HG02759 (cell line): ENCODE measurements around the gene NDUFA6.
"Not testable (repeated sequence)": the region's sequence is repeated elsewhere in the genome, so short reads cannot be mapped to it uniquely, and the experiment has no call there.

Source experiments
- ATAC-seq: cut with Tn5 transposase; IDR thresholded peaks from one replicate; pipeline ENCODE4 v1.9.1; 2021; ENCODE audit warnings: mild to moderate bottlenecking, moderate library complexity; ENCODE audit not compliant: unreplicated experiment

The NDUFA6 gene

GRCh38 chr22:42072606-42073330, 17.8 kb downstream of the NDUFA6 start:
- no peak for ATAC-seq

GRCh38 chr22:42071508-42071907, 19.1 kb downstream of the NDUFA6 start:
- not testable (repeated sequence) for ATAC-seq

DNA sequence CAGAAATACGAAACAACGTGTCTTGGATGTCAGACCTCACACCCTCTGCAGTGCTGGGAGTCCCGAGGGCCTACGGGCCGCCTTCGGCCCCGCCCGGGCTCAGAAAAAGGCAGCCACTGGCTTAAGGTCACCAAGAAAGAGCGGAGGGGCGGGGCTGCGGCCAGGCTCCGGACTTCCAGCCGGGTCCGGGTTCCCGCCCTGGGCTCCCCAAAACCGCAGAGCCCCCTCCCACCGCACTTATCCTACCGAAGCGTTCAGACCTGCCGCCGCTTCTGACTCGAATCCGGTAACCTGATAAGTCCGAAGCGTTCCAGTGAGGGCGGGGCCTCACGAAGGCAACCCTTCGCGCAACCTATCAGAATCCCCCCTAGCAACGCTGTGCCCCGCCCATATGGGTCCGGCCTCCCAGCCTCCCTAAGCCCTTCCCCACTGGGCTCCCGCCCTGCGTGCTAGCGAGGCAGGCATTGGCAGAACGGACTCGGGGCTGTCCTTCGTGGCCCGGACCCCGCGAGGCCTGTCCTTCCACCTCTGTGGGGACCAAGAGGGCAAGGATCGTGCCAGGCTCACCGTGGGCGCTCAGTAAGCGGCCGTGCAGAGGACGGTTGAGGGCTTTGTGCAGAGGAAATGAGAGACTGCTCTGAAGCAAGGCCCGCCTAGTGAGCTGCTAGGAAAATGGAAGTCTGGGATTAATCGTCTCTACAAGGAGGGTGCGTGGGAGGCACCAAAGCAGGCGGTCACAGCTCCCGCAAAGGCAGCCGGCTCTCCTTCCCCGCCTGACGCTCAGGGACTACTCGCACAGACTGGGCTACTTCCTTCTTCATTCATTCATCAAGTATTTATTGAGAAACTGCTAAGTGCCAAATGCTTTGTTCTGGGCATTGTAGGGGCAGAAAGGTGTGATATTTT, 19.8 kb downstream of the NDUFA6 start, which contains the start of gene NAGA:
NAGA (minus strand) TSS at position 296 of the 906 bp plus-strand sequence. CDS start 515 bp downstream, outside the sequence.
- peak; percentile 91 for ATAC-seq

DNA sequence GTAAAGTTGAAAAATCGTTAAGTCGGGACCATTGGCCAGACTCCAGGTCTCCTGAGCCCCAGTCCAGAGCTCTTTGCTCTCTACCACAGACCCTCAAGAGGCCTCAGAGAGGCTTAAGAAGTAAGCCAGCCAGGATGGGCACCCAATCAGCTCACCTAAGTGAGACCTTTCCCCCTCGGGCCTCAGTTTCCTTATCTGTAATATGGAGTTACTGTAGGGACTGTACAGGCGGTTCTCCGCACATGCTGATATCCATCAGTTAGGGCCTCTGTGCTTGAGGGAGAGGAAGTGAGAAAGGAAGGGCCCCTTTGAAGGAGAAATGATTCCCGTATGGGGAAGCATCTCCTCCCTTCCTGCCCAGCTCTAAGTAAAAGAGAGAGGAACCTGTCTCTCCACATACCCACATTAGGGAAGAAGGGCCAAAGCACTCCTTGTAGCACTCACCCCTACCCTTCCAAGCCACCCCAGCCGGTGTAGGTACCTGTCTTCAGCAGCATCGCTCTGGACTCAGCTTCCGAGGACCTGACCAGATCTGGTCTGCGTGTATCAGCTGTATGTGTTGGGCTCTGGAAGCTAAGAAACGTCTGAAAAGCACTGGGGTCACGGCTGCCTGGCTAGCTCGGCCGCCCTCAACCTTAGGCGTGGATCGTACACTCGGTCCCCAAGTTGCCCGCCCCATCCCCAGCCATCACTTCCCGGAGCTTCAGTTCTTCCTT, 20.6 kb downstream of the NDUFA6 start:
- ATAC-seq: peak; percentile 10

DNA sequence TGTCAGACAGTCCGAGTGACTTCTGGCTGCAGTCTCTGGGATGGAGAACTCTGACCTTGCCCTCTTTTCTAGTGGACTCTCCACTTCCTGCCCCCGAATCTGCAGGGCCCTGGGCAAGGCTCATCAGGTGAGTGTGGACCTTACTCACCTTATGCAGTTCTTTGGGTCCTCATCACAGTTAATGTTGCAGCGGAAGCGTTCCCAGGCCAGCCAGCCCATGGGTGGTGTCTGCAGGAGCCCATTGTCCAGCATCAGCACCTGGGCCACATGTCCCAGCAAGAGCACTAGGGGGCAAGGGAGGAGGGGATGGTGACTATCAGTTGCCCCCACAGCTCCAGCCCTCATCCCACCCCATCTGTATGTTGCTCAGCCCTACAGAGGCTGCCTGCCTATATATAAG, 22.3 kb downstream of the NDUFA6 start:
- no peak for ATAC-seq

- ATAC-seq: no peak
These were observed 22.8 kb downstream of the NDUFA6 start for GRCh38 chr22:42067671-42068251.

DNA sequence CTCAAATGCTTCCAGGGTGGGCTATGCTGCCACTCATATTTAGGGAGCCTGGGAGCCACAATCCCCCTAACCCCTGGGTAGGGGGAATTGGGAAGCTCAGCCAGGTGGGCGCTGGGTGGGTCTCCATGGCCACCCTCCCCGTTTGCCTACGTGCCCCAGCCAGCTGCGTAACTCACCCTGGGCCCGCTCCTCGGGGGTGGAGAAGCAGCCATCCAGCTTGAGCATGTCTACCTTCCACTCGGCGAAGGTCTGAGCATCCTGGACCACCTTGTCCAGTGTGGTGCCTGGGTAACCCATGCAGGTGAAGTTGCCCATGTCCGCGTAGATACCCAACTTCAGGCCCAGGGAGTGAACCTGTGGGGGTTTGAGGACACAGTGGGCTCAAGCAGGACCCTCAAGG, 23.6 kb downstream of the NDUFA6 start:
- no peak for ATAC-seq

- no peak for ATAC-seq
These were observed 24.3 kb downstream of the NDUFA6 start for GRCh38 chr22:42066126-42066761.

DNA sequence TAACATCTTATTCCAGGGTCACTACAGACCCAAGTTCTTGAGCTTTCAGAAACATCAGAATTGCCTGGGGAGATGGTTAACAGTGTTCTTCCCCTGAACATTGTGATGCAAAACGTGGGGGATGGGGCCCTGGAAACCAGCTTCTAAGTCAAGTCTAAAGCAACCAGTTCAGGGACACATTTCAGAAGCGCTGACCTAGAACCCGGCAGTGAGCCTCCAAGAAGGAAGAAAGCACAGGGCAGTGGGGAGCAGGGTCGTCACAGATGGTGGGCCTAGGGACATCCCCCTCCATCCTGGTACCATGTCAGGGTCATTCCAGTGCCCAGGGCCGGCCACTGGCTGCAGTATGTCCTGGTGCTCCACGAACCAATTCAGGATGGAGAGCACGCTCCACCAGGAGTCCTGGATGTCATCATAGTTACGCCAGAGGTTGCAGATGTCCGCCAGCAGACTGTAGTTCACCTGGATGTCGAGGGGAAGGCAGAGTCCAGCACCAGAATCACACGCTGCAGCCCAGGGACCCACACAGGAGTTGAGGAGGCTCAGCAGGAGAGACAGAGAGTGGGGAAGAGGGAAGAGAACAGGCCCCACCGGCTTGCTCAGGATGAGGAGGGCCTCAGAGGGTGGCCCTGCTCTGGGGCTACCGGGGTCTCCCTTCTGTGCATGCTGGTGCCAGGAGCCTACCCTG, 25.0 kb downstream of the NDUFA6 start:
- ATAC-seq: no peak

GRCh38 chr22:42064629-42065028, 25.9 kb downstream of the NDUFA6 start:
- ATAC-seq: no peak

GRCh38 chr22:42062506-42063170, 27.9 kb downstream of the NDUFA6 start:
- ATAC-seq: no peak

DNA sequence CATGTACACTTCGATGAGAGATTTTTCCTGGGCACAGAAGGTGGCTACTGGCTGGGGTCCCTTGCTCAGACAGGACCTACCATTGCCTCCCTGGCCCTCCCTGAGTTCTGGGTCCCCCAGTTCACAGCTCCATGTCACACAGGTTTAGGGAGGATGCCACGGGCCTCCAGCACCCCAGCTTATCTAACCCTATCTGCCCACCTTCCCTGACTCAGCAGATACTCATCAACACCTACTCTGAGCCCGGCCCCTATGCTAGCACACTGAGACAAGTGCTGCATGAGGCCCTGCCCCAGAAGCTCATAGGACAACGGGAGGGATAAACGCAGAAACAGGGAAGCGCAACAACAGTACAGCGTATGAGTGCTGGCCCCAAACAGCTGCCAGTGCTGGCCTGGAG, 29.5 kb downstream of the NDUFA6 start:
- no peak for ATAC-seq

GRCh38 chr22:42060489-42060888, 30.1 kb downstream of the NDUFA6 start:
- ATAC-seq: no peak

GRCh38 chr22:42056757-42057511, 33.6 kb downstream of the NDUFA6 start:
- ATAC-seq: no peak

DNA sequence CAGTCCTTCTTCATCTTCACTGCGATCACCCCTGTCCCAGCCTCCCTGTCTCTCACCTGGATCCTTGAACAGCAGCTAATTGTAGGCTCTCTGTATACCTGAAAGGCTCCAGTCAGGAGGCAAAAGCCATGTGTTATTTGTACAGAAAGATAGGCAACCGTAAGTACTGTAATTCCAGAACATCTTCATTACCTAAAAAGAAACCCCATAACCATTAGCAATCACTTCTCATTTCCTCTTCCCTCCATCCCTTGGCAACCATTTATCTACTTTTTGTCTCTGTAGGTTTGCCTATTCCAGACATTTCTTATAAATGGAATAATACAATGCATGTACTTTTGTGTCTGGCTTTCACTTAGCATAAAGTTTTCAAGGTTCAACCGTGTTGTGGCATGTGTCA, 37.8 kb downstream of the NDUFA6 start:
- no peak for ATAC-seq

DNA sequence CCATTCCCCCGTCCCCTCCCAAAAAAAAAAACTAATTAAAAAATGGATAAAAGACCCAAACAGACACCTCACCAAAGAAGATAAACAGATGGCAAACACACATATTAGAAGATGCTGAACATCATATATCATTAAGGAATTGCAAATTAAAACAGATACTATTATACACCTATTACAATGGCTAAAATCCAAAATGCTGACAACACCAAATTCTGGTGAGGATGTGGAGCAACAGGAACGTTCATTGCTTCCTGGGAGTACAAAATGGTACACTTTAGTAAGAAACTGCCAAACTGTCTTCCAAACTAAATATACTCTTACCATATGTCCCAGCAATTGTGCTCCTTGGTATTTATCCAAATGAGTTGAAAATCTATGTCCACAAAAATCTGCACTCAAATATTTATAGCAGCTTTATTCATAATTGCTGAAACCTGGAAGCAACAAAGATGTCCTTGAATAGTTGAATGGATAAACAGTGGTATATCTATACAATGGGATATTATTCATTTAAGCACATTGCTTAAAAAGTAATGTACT, 39.9 kb downstream of the NDUFA6 start:
- no peak for ATAC-seq

DNA sequence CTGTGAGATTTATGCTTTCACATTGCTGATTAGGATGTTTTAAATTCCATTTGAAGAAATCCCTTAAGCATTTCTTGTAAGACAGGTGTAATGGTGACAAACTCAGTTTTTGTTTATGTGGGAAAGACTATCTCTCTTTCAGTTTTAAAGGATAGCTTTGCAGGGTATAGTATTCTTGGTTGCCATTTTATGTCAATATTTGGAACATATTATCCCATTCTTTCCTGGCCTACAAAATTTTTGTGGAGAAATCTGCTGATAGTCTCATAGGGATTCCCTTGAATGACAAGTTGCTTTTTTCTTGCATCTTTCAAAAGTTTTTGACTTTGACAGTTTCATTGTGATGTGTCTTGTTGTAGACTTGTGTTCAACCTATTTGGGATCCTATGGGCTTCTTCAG, 48.8 kb downstream of the NDUFA6 start:
- ATAC-seq: no peak

- no peak for ATAC-seq
These were observed 51.3 kb downstream of the NDUFA6 start for GRCh38 chr22:42039271-42039670.
